ENCODE results near the gene TMEM116.
"Not testable (repeated sequence)": the region's sequence is repeated elsewhere in the genome, so short reads cannot be mapped to it uniquely, and the experiment has no call there.

Gene TMEM116

GRCh38 chr12:111976291-111976690 lies 36.7 kb downstream of the TMEM116 start:
- TF ChIP-seq, protein P1, sequence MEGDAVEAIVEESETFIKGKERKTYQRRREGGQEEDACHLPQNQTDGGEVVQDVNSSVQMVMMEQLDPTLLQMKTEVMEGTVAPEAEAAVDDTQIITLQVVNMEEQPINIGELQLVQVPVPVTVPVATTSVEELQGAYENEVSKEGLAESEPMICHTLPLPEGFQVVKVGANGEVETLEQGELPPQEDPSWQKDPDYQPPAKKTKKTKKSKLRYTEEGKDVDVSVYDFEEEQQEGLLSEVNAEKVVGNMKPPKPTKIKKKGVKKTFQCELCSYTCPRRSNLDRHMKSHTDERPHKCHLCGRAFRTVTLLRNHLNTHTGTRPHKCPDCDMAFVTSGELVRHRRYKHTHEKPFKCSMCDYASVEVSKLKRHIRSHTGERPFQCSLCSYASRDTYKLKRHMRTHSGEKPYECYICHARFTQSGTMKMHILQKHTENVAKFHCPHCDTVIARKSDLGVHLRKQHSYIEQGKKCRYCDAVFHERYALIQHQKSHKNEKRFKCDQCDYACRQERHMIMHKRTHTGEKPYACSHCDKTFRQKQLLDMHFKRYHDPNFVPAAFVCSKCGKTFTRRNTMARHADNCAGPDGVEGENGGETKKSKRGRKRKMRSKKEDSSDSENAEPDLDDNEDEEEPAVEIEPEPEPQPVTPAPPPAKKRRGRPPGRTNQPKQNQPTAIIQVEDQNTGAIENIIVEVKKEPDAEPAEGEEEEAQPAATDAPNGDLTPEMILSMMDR (IDR thresholded peaks at IDR 0.05; ENCODE audit: low read depth, low read length), result no peak

GRCh38 chr12:111975161-111975931 lies 37.6 kb downstream of the TMEM116 start:
- no peak for DNase-seq (ENCODE audit: low read depth in 2 of 2)
- H3K4me3 ChIP-seq (replicated peaks in 1 of 2; ENCODE audit: low read depth in 2 of 2, low read length in 2 of 2), result no peak overlapping the region
- TF ChIP-seq, protein P1 (IDR thresholded peaks at IDR 0.05; ENCODE audit: low read depth, low read length), result no peak

More at GRCh38 chr12:111976291-111976690, 36.7 kb downstream of the TMEM116 start:
- no peak overlapping the region for H3K4me3 ChIP-seq (replicated peaks in 1 of 2; ENCODE audit: low read depth in 2 of 2, low read length in 2 of 2)
- DNase-seq (ENCODE audit: low read depth in 2 of 2), result no peak

- DNase-seq (ENCODE audit: low read depth in 2 of 2), result no peak
- no peak overlapping the region for H3K4me3 ChIP-seq (replicated peaks in 1 of 2; ENCODE audit: low read depth in 2 of 2, low read length in 2 of 2)
- TF ChIP-seq, protein P1 (IDR thresholded peaks at IDR 0.05; ENCODE audit: low read depth, low read length), result no peak
Measured at GRCh38 chr12:111971800-111972199, 41.2 kb downstream of the TMEM116 start.

- TF ChIP-seq, protein P1 (IDR thresholded peaks at IDR 0.05; ENCODE audit: low read depth, low read length), result no peak
Measured at GRCh38 chr12:111964935-111965334, 48.0 kb downstream of the TMEM116 start.

DNA sequence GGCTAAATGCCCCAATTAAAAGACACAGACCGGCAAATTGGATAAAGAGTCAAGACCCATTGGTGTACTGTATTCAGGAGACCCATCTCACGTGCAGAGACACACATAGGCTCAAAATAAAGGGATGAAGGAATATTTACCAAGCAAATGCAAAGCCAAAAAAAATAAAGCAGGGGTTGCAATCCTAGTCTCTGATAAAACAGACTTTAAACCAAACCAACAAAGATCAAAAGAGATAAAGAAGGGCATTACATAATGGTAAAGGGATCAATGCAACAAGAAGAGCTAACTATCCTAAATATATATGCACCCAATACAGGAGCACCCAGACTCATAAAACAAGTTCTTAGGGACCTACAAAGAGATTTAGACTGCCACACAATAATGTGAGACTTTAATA lies 53.4 kb downstream of the TMEM116 start:
- DNase-seq (ENCODE audit: low read depth in 2 of 2); H3K4me3 ChIP-seq (replicated peaks in 1 of 2; ENCODE audit: low read depth in 2 of 2, low read length in 2 of 2): not testable (repeated sequence)

More at GRCh38 chr12:111964935-111965334, 48.0 kb downstream of the TMEM116 start:
- H3K4me3 ChIP-seq (replicated peaks in 1 of 2; ENCODE audit: low read depth in 2 of 2, low read length in 2 of 2), result no peak overlapping the region
- no peak for DNase-seq (ENCODE audit: low read depth in 2 of 2)

GRCh38 chr12:111957224-111957623 lies 55.7 kb downstream of the TMEM116 start:
- not testable (repeated sequence) for H3K4me3 ChIP-seq (replicated peaks in 1 of 2; ENCODE audit: low read depth in 2 of 2, low read length in 2 of 2); DNase-seq (ENCODE audit: low read depth in 2 of 2)

GRCh38 chr12:111954969-111955368 lies 58.0 kb downstream of the TMEM116 start:
- no peak for DNase-seq (ENCODE audit: low read depth in 2 of 2)
- TF ChIP-seq, protein P1 (IDR thresholded peaks at IDR 0.05; ENCODE audit: low read depth, low read length), result no peak
- no peak overlapping the region for H3K4me3 ChIP-seq (replicated peaks in 1 of 2; ENCODE audit: low read depth in 2 of 2, low read length in 2 of 2)

DNA sequence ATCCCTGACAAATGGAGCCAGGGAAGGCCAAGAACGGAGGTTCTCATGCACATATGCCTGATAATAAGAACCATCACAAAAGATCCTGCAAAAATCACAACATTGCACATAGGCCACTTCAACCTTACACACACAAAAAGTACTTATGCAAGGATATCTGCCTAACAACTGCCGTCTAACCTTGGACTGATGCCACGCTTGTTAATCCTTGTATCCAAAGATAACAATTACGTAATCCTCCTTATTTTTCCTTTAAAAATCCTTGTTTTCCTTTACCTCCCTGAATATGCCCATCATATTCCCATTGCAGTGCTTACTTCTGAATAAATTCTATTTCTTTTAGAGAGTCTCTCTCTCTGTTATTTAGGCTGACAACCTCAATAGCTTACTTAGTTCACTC lies 59.5 kb downstream of the TMEM116 start:
- no peak overlapping the region for H3K4me3 ChIP-seq (replicated peaks in 1 of 2; ENCODE audit: low read depth in 2 of 2, low read length in 2 of 2)
- DNase-seq (ENCODE audit: low read depth in 2 of 2), result peak; percentile 52 to 68
- TF ChIP-seq, protein P1 (IDR thresholded peaks at IDR 0.05; ENCODE audit: low read depth, low read length), result no peak

- DNase-seq (ENCODE audit: low read depth in 2 of 2); H3K4me3 ChIP-seq (replicated peaks in 1 of 2; ENCODE audit: low read depth in 2 of 2, low read length in 2 of 2): not testable (repeated sequence)
Measured at GRCh38 chr12:111952084-111952787, 60.7 kb downstream of the TMEM116 start.

DNA sequence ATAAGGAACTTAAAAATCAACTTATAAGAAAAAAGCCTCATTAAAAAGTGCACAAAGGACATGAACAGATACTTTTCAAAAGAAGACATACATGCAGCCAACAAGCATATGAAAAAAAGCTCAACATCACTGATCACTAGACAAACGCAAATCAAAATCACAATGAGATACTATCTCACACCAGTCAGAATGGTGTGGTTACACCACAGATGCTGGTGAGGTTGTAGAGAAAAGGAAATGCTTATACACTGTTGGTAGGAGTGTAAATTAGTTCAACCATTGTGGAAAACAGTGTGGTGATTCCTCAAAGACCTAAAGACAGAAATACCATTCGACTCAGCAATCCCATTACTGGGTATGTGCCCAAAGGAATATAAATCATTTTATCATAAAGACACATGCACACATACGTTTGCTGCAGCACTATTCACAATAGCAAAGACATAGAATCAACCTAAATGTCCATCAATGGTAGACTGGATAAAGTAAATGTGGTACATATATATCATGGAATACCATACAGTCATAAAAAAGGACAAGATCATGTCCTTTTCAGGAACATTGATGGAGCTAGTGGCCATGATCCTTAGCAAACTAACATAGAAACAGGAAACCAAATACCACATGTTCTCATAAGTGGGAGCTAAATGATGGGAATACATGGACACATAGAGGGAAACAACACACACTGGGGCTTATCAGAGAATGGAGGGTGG lies 61.8 kb downstream of the TMEM116 start:
- not testable (repeated sequence) for H3K4me3 ChIP-seq (replicated peaks in 1 of 2; ENCODE audit: low read depth in 2 of 2, low read length in 2 of 2); DNase-seq (ENCODE audit: low read depth in 2 of 2)

All from cardiac fibroblast (primary cell).